GM10248 (cell line): ENCODE data around the gene SLC45A2.
"Not testable (repeated sequence)": the region's sequence is repeated elsewhere in the genome, so short reads cannot be mapped to it uniquely, and the experiment has no call there.

Source experiments
- CTCF ChIA-PET: fragments of 300-600 bp; sonication (Branson Sonifier 250); formaldehyde crosslinking; extraction: SDS; loops from one replicate; lab custom pipeline; 2021; ENCODE audit warnings: antibody characterized with exemption; lab: Yijun Ruan, JAX
- POLR2A ChIA-PET: fragments of 350-650 bp; sonication (Branson Sonifier 250); formaldehyde crosslinking; extraction: SDS; loops from one replicate; lab custom pipeline; 2020; ENCODE audit warnings: antibody characterized with exemption; lab: Yijun Ruan, JAX
- DNase-seq: peaks from one replicate; pipeline ENCODE4 v3.0.0; 2012; ENCODE audit errors: extremely low spot score
- CTCF ChIP-seq: IDR thresholded peaks from 2 replicates; pipeline ENCODE4 v1.5.1; 2012; ENCODE audit warnings: mild to moderate bottlenecking, low read depth; ENCODE audit errors: extremely low read depth, missing control alignments, control extremely low read depth

SLC45A2 gene

DNA sequence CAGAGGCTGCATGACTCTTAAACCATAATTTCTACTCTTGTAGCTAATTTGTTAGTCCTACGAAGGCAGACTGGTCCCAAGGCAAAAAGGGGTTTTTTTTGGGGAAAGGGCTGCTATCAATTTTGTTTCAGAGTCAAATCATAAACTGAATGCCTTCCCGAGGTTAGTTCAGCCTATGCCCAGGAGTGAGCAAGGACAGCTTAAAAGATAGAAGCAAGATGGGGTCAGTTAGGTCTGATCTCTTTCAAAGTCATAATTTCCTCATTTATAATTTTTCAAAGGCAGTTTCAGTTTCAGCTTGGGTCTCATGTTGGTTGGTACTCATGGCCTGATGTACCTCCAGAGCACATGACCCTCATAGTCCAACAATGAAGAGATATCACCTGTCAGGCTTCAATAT, 56.2 kb downstream of the SLC45A2 start:
- no peak for TF ChIP-seq CTCF
- no peak for DNase-seq
- CTCF ChIA-PET, result interaction anchor here (1.2 kb wide), 1 partner anchor 19 kb away, joined by 3 read pairs; no protein-coding TSS in a partner anchor
- POLR2A ChIA-PET, result no interaction called here

- POLR2A ChIA-PET, result no interaction called here
- TF ChIP-seq CTCF, result no peak
- no peak for DNase-seq
- CTCF ChIA-PET, result no interaction called here
Measured at GRCh38 chr5:33927685-33928084, 56.8 kb downstream of the SLC45A2 start.

DNA sequence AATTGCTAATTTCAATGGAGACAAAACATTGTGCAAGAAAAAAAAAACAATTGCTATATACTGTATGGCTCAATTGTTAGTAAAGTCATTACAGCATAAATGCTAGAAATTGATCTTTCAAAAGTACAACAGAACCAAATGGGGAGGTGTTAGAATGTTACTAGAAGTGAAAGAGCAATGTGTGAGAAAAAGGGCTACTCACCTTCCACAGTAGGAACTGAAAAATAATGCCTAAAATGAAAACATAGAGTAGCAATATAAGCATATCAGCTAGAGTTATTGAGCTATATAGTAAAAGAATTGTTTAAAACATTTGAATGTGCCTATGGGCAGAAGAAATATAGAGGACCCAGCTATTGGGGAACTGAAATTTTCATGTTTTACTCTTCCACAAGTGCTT, 59.2 kb downstream of the SLC45A2 start:
- ChIA-PET CTCF (interaction anchor here (9.2 kb wide), 1 partner anchor 9 kb away, joined by 68 read pairs; the partner anchor contains the start of gene RXFP3), POLR2A (no interaction called here)
- TF ChIP-seq CTCF, result no peak
- DNase-seq, result no peak

GRCh38 chr5:33921002-33921401, 63.5 kb downstream of the SLC45A2 start:
- DNase-seq, result no peak
- CTCF ChIA-PET, result interaction anchor here (1.1 to 9.2 kb wide), 3 partner anchors 13 to 50 kb away, joined by 4 to 68 read pairs (median 7); partner anchors contain the start of gene RXFP3
- POLR2A ChIA-PET, result no interaction called here

DNA sequence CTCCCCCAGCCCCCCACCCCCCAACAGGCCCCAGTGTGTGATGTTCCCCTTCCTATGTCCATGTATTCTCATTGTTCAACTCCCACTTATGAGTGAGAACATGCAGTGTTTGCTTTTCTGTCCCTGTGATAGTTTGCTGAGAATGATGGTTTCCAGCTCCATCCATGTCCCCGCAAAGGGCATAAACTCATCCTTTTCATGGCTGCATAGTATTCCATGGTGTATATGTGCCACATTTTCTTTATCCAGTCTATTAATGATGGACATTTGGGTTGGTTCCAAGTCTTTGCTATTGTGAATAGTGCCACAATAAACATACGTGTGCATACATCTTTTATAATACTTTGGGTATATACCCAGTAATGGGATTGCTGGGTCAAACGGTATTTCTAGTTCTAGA, 69.6 kb downstream of the SLC45A2 start:
- POLR2A ChIA-PET, CTCF ChIA-PET, DNase-seq: not testable (repeated sequence)

More at GRCh38 chr5:33921002-33921401, 63.5 kb downstream of the SLC45A2 start:
- no peak for TF ChIP-seq CTCF

- CTCF ChIA-PET, result interaction anchor here (2.4 kb wide), 1 partner anchor 28 kb away, joined by 7 read pairs; no protein-coding TSS in a partner anchor
- DNase-seq, POLR2A ChIA-PET: not testable (repeated sequence)
Measured at GRCh38 chr5:33906248-33906647, 78.2 kb downstream of the SLC45A2 start.

GRCh38 chr5:33905381-33905780, 79.1 kb downstream of the SLC45A2 start:
- POLR2A ChIA-PET, result no interaction called here

More at GRCh38 chr5:33905381-33905780, 79.1 kb downstream of the SLC45A2 start:
- CTCF ChIA-PET, result interaction anchor here (2.4 kb wide), 1 partner anchor 28 kb away, joined by 7 read pairs; no protein-coding TSS in a partner anchor
- DNase-seq, result no peak
- no peak for TF ChIP-seq CTCF
